ENCODE data around the gene PEMT.

GRCh38 chr17:17539591-17539990 lies 51.9 kb downstream of the PEMT start:
- TF ChIP-seq, protein P1, sequence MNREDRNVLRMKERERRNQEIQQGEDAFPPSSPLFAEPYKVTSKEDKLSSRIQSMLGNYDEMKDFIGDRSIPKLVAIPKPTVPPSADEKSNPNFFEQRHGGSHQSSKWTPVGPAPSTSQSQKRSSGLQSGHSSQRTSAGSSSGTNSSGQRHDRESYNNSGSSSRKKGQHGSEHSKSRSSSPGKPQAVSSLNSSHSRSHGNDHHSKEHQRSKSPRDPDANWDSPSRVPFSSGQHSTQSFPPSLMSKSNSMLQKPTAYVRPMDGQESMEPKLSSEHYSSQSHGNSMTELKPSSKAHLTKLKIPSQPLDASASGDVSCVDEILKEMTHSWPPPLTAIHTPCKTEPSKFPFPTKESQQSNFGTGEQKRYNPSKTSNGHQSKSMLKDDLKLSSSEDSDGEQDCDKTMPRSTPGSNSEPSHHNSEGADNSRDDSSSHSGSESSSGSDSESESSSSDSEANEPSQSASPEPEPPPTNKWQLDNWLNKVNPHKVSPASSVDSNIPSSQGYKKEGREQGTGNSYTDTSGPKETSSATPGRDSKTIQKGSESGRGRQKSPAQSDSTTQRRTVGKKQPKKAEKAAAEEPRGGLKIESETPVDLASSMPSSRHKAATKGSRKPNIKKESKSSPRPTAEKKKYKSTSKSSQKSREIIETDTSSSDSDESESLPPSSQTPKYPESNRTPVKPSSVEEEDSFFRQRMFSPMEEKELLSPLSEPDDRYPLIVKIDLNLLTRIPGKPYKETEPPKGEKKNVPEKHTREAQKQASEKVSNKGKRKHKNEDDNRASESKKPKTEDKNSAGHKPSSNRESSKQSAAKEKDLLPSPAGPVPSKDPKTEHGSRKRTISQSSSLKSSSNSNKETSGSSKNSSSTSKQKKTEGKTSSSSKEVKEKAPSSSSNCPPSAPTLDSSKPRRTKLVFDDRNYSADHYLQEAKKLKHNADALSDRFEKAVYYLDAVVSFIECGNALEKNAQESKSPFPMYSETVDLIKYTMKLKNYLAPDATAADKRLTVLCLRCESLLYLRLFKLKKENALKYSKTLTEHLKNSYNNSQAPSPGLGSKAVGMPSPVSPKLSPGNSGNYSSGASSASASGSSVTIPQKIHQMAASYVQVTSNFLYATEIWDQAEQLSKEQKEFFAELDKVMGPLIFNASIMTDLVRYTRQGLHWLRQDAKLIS (CRISPR knock-in tag; IDR thresholded peaks at IDR 0.05): no peak
- TF ChIP-seq, protein P2, sequence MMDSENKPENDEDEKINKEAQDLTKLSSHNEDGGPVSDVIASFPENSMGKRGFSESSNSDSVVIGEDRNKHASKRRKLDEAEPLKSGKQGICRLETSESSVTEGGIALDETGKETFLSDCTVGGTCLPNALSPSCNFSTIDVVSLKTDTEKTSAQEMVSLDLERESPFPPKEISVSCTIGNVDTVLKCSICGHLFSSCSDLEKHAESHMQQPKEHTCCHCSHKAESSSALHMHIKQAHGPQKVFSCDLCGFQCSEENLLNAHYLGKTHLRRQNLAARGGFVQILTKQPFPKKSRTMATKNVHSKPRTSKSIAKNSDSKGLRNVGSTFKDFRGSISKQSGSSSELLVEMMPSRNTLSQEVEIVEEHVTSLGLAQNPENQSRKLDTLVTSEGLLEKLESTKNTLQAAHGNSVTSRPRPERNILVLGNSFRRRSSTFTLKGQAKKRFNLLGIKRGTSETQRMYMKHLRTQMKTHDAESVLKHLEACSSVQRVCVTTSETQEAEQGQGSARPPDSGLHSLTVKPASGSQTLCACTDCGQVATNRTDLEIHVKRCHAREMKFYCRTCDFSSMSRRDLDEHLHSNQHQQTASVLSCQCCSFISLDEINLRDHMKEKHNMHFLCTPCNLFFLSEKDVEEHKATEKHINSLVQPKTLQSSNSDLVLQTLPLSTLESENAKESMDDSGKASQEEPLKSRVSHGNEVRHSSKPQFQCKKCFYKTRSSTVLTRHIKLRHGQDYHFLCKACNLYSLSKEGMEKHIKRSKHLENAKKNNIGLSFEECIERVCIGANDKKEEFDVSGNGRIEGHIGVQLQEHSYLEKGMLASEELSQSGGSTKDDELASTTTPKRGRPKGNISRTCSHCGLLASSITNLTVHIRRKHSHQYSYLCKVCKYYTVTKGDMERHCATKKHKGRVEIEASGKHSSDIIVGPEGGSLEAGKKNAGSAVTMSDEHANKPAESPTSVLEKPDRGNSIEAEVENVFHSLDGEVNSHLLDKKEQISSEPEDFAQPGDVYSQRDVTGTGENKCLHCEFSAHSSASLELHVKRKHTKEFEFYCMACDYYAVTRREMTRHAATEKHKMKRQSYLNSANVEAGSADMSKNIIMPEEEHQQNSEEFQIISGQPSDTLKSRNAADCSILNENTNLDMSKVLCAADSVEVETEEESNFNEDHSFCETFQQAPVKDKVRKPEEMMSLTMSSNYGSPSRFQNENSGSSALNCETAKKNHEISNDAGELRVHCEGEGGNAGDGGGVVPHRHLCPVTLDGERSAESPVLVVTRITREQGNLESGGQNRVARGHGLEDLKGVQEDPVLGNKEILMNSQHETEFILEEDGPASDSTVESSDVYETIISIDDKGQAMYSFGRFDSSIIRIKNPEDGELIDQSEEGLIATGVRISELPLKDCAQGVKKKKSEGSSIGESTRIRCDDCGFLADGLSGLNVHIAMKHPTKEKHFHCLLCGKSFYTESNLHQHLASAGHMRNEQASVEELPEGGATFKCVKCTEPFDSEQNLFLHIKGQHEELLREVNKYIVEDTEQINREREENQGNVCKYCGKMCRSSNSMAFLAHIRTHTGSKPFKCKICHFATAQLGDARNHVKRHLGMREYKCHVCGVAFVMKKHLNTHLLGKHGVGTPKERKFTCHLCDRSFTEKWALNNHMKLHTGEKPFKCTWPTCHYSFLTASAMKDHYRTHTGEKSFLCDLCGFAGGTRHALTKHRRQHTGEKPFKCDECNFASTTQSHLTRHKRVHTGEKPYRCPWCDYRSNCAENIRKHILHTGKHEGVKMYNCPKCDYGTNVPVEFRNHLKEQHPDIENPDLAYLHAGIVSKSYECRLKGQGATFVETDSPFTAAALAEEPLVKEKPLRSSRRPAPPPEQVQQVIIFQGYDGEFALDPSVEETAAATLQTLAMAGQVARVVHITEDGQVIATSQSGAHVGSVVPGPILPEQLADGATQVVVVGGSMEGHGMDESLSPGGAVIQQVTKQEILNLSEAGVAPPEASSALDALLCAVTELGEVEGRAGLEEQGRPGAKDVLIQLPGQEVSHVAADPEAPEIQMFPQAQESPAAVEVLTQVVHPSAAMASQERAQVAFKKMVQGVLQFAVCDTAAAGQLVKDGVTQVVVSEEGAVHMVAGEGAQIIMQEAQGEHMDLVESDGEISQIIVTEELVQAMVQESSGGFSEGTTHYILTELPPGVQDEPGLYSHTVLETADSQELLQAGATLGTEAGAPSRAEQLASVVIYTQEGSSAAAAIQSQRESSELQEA (IDR thresholded peaks at IDR 0.05; ENCODE audit: low read depth): no peak
- no peak for TF ChIP-seq SMAD4 (CRISPR knock-in tag; conservative IDR thresholded peaks at IDR 0.05)

All from K562 (cell line).